GM18499 (cell line): ENCODE results near the gene GPRIN1.

ENCODE experiments used
- ATAC-seq: cut with Tn5 transposase; IDR thresholded peaks from one replicate; pipeline ENCODE4 v1.9.1; 2021; ENCODE audit warnings: moderate number of reproducible peaks; ENCODE audit not compliant: insufficient read depth, unreplicated experiment

Gene GPRIN1

DNA sequence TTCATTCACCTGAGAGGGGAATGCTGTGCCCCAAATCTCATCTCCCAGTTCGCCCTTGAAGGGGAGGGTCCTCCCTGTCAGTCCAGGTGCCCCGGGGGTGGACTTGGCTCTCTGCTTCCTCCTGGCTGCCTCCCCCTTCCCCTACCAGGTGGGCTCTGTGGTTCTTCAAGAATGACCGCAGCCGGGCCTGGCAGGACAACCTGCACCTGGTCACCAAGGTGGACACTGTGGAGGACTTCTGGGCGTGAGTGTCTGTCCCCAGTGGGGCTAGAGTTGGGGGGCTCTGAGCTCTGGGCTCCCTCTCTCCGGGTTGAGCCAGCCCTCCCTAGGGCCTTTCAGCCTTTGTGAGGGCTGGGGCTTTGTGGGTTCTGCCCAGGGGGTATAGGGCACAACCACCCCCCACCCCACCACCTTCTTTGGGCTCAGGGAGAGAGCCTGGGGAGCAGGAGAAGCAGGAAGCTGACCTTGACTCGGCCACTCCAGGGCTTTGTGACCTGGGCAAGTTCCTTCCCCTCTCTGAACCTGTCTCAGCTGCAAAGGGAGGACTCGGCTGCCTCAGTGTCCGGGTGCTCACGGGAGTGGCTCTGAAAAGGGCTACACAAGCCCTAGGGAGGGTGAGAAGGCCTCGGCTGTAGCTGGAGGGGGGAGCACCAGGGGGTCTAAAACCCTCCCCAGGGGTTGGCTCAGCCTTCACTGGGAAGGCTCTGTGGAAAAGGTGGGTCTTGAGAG is 33.7 kb upstream of the GPRIN1 start:
- ATAC-seq, result no peak

- no peak for ATAC-seq
Measured at GRCh38 chr5:176642675-176643490, 32.9 kb upstream of the GPRIN1 start.

GRCh38 chr5:176640616-176641015 is 30.7 kb upstream of the GPRIN1 start:
- no peak for ATAC-seq

DNA sequence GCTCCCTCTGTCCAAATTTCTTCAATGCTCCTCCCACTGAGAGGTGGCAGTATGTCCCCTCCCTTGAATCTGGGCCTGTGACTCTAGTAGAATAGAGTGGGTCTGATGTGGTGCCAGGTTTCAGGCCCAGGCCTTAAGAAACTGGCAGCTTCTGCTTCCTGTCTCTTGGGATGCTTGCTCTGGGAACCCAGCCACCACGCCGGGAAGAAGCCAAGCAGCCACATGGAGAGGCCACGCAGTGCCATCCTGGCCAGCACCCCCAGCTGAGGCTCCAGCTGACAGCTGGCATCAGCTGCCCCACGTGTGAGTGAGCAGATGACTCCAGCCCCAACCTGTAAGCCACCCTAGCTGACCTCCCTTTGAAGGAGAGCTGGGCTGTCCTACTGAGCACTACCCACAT is 30.0 kb upstream of the GPRIN1 start:
- no peak for ATAC-seq

DNA sequence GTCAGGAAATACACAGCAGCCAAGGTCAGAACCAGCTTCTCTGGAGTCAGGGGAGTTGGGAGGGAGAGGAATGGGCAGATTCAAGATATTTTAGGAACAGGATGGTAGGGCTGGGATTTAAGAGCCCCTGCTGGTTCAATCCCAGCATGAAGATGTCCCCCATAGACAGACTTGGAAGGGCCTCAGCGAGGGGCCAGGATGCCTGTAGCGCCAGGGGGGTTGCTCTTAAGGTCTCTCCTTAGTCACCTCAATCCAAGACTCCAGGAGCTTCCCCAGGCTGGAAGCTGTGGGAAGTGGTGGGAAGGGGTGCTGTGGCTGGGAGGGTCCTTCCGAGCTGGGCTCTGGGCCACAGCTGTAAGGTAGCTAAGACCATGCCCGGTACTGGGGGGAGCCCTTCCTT is 29.3 kb upstream of the GPRIN1 start:
- ATAC-seq, result no peak

GRCh38 chr5:176638437-176638836 is 28.5 kb upstream of the GPRIN1 start:
- no peak for ATAC-seq

DNA sequence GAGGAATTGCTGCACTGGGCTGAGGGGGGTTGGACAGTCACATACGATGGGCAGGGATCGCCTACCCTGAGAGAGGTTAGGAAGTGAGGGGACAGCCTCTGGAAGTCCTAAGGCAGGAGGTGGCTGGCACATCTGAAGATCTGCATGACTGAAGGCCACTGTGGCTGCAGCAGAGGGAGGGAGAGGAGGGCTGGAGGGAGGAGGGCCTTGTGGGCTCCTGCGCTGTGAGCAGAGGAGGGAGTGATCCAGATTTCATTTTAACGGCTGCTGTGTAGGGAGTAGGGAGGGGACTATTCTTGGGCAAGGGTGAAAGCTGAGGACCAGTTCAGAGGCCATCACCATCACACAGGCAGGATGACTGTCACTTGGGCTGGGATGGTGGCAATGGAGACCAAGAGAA is 27.6 kb upstream of the GPRIN1 start:
- no peak for ATAC-seq

GRCh38 chr5:176636426-176636825 is 26.5 kb upstream of the GPRIN1 start:
- no peak for ATAC-seq

- ATAC-seq, result no peak
Measured at GRCh38 chr5:176633598-176633997, 23.6 kb upstream of the GPRIN1 start.

- no peak for ATAC-seq
Measured at GRCh38 chr5:176632745-176633144, 22.8 kb upstream of the GPRIN1 start.

GRCh38 chr5:176631383-176632200 is 21.6 kb upstream of the GPRIN1 start:
- ATAC-seq, result no peak

DNA sequence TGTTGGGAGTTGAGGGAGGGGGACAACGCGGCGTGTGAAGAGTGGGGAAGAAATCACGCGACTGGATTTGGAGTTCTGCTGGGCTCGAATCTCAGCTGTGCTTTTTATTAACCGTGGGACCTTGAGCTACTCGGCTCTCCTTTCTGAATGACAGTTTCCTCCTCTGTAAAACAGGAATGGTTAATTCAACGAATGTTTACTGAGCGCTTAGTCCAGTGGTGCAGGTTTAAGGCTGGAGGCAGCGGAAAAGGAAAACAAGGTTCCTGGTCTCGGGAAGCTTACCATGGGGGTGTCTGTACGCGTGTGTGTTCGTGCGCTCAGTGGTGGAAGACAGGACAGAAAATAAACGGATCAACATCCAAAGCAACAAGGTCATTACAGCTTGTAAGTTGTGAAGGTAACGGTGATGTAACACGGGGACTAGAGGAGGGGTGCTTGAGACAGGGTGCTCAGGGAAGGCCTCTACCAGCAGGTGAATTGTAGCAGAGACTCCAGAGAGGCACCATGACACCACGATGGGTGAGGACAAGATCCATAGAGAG is 20.8 kb upstream of the GPRIN1 start:
- ATAC-seq, result no peak

- no peak for ATAC-seq
Measured at GRCh38 chr5:176629853-176630680, 20.1 kb upstream of the GPRIN1 start, which contains the start of the genes EIF4E1B and SNCB. Gene EIF4E1B (plus strand): TSS chr5:176630675. CDS start chr5:176642788, 12,113 bp downstream. Gene SNCB (minus strand): TSS chr5:176630534. CDS start chr5:176629654, 880 bp downstream.

- no peak for ATAC-seq
Measured at GRCh38 chr5:176629317-176629852, 19.4 kb upstream of the GPRIN1 start.

- no peak for ATAC-seq
Measured at GRCh38 chr5:176628406-176629228, 18.7 kb upstream of the GPRIN1 start.

DNA sequence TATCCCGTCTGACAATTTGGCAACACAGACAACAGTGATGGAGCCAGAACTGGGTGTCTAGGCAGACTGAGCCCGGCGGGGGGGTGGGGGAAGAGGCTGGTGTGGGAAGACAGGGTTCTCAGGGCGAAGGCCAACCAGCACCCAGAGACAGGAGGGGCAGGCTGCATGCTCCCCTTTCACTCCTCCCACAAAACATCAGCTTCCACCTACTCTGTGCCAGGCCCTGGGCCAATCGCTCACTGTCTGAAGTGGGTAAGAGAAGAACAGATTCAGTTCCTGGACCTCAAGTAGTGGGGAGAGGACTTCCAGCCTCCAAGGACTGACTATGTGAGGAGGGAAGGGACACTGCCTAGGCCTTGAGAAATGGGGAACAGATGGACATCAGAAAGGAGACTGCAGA is 17.6 kb upstream of the GPRIN1 start:
- ATAC-seq, result no peak

DNA sequence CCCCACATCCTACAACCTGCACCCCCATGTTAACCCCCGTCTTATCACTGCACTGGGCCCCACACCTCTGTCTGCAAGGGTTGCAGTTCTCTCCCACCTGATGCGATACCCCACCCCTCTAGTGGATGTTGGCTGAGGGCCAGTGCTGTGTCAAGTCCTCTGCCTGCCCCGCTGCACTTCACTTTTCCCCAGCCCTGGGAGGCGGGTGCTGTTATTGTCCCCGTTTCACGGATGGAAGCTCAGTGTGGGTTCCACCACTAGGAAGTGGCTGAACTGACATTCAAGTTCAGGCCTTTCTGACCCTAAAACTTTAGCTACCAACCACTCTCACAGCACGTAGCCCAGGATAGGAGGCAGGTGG is 16.9 kb upstream of the GPRIN1 start:
- ATAC-seq, result no peak
